Hepatocyte (in vitro differentiated cells): ENCODE data around the gene RAP1GAP. TPM values are rescaled to one million over a fixed set of nuclear protein-coding genes. Genes with fewer than 3 reads are reported as not detected.

Source experiments
- DNase-seq: peaks from one replicate; pipeline ENCODE4 v3.0.0-alpha.2; 2016; ENCODE audit warnings: low spot score
- H2AFZ ChIP-seq: fragments of 200-600 bp; sonication (generic); 2 replicates; pipeline ENCODE4 v1.6.0; 2016; ENCODE audit warnings: antibody characterized with exemption, mild to moderate bottlenecking
- H3K27ac ChIP-seq: fragments of 200-600 bp; sonication (generic); 2 replicates; pipeline ENCODE4 v1.5.1; 2016; ENCODE audit warnings: mild to moderate bottlenecking
- H3K27me3 ChIP-seq: fragments of 200-600 bp; sonication (generic); 2 replicates; pipeline ENCODE4 v1.6.1; 2016
- H3K36me3 ChIP-seq: fragments of 200-600 bp; sonication (generic); replicated peaks from 2 replicates; pipeline ENCODE4 v1.5.1; 2016; ENCODE audit warnings: low read depth; ENCODE audit not compliant: insufficient read depth
- H3K4me1 ChIP-seq: fragments of 200-600 bp; sonication (generic); 2 replicates; pipeline ENCODE4 v1.5.1; 2016; ENCODE audit warnings: mild to moderate bottlenecking, moderate library complexity; ENCODE audit not compliant: insufficient read depth
- H3K4me2 ChIP-seq: fragments of 200-600 bp; sonication (generic); 2 replicates; pipeline ENCODE4 v1.6.0; 2016
- H3K4me3 ChIP-seq: fragments of 200-600 bp; sonication (generic); 2 replicates; pipeline ENCODE4 v1.5.1; 2016; ENCODE audit warnings: mild to moderate bottlenecking
- H3K79me2 ChIP-seq: fragments of 200-600 bp; sonication (generic); 2 replicates; pipeline ENCODE4 v1.6.0; 2017; ENCODE audit warnings: mild to moderate bottlenecking
- H3K9me2 ChIP-seq: fragments of 200-600 bp; sonication (generic); replicated peaks from 2 replicates; pipeline ENCODE4 v1.6.0; 2017; ENCODE audit warnings: mild to moderate bottlenecking; ENCODE audit not compliant: insufficient read depth
- H3K9me3 ChIP-seq: fragments of 200-600 bp; sonication (generic); 2 replicates; pipeline ENCODE4 v1.5.1; 2016; ENCODE audit warnings: low read depth, mild to moderate bottlenecking
- H4K20me1 ChIP-seq: fragments of 200-600 bp; sonication (generic); 2 replicates; pipeline ENCODE4 v1.6.0; 2016; ENCODE audit warnings: mild to moderate bottlenecking; ENCODE audit not compliant: insufficient read depth, poor library complexity, severe bottlenecking
- CTCF ChIP-seq: fragments of 200-600 bp; sonication (generic); IDR thresholded peaks from 2 replicates; pipeline ENCODE4 v1.5.1; 2016; ENCODE audit warnings: antibody characterized with exemption, mild to moderate bottlenecking; ENCODE audit not compliant: poor library complexity
- EZH2 ChIP-seq: fragments of 200-600 bp; sonication (generic); IDR thresholded peaks from 2 replicates; pipeline ENCODE4 v1.6.1; 2016; ENCODE audit warnings: antibody characterized with exemption, mild to moderate bottlenecking, borderline replicate concordance
- EZH2phosphoT487 ChIP-seq: fragments of 200-600 bp; sonication (generic); IDR thresholded peaks from one replicate; pipeline ENCODE4 v1.6.1; 2018; ENCODE audit warnings: antibody characterized with exemption, mild to moderate bottlenecking, low read depth, moderate library complexity; ENCODE audit not compliant: unreplicated experiment, severe bottlenecking
- WGBS: methylation state at CpG from one replicate; pipeline ENCODE4 v1.1.6; 2016; ENCODE audit warnings: low lambda C conversion rate; ENCODE audit errors: missing lambda C conversion rate; 5-methylcytosine and 5-hydroxymethylcytosine counted together
- polyA plus RNA-seq: library from polyadenylated mRNA; unstranded; fragments of >200 nt; fragmentation: Nextera tagmentation; extraction: Ambion mirVana; gene quantifications from 2 replicates; pipeline ENCODE4 v1.2.1, GENCODE V29; 2016
- total RNA-seq: library from RNA; depleted of rRNA; stranded (reverse); fragments of >200 nt; gene quantifications from 2 replicates; pipeline ENCODE4 v1.2.3, GENCODE V29; 2014

Gene RAP1GAP
- total and polyA plus RNA-seq, 2 experiments from 2014 or later, result 12.3 to 18.0 TPM

DNA sequence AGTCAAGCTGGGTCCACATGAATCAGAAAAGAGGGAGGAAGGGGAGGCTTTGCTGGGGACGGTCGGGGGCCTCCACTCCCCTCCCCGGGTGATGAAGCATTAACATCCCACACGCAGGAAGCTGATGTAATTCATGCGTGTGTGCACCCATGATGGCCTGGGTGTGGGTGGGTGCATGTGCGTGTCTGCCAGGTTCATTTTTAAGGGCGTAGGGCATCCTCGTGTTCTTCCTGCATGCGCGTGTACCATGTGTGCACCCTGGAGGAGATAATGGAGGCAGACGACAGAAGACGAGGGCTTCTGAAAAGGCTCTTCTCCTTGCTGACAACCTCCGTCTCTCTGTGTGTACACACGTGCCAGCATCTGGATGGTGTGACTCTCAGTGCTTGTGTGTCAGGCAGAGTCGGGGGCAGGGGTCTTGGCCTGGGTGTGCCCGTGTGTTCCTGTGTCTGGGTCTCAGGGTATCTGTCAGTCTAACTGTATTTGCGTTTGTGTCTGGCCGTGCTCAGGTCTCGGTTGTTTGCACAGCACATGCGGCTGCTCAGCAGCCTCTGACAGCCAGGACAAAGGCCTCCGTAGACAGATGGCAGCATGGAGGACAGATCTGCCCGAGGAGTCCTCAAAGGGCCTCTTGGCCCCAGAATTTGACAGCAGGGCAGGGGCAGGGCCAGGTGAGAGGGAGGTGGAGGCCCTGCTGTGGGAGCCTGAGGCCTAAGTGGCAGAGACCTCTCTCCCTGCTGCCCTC is 2.4 kb downstream of the RAP1GAP start:
- WGBS, result 65% methylated on average over 22 of the region's 22 CpGs
- H3K27me3 ChIP-seq, result no peaks in the 10 kb centered on the region
- no peak overlapping the region for H3K4me3 ChIP-seq
- no peaks in the 10 kb centered on the region for H3K79me2 ChIP-seq
- H3K4me2 ChIP-seq, result no peak overlapping the region
- no peak overlapping the region for H3K27ac ChIP-seq
- H3K9me3 ChIP-seq, result no peaks in the 10 kb centered on the region
- no peak for DNase-seq
- no peaks in the 10 kb centered on the region for H3K36me3 ChIP-seq
- no peak for TF ChIP-seq EZH2
- no peaks in the 10 kb centered on the region for H4K20me1 ChIP-seq
- H2AFZ ChIP-seq, result no peak overlapping the region
- no peaks in the 10 kb centered on the region for H3K9me2 ChIP-seq
- H3K4me1 ChIP-seq, result peaks cover 18% of the 10 kb centered on the region

DNA sequence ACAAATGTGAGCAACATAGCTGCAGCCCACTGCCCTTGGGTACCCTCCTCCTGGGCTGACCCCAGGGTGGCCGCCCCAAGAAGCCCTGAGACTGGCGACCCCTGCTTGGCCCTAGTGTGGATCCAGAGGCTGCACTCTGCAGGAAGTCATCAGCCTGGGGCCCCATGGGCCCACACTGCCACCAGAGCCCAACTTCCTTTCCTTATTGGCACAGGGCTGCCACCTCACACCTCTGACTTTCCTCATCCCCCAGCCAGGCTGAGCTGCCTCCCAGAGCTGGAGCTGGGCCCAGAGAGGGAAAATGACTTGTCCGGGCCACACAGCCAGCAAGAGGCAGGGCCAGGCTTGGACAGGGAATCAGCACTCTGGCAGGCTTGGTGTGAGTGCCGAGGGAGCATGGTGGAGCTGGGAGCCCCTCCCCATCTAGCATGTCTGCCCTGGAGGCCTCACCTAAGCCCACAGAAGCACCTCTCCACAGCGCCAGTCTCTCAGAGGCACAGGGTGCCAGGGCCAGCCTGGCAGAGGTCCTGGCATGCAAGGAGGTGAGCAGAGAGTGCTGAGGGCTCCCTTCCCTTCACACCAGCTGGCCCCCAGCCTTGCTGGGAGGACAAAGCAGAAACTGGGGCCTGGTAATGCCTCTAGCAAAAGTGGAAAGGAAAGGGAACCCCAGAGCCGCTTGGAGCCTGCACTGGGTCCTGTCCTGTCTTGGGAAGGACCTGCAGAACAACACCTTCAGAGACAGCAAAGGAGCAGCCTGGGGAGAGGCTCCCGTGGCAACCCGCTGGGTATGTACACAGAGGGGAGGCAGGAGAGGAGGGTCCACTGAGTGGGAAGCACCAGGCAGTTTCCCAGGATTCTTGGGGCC is 3.2 kb downstream of the RAP1GAP start:
- H2AFZ ChIP-seq, result no peak overlapping the region
- no peaks in the 10 kb centered on the region for H3K36me3 ChIP-seq
- H4K20me1 ChIP-seq, result no peaks in the 10 kb centered on the region
- WGBS, result 76% methylated on average over 8 of the region's 8 CpGs
- H3K4me1 ChIP-seq, result peaks cover 18% of the 10 kb centered on the region
- H3K27me3 ChIP-seq, result peaks cover 3% of the 10 kb centered on the region
- H3K79me2 ChIP-seq, result no peaks in the 10 kb centered on the region
- no peak overlapping the region for H3K27ac ChIP-seq
- no peaks in the 10 kb centered on the region for H3K9me2 ChIP-seq
- no peak for TF ChIP-seq EZH2
- TF ChIP-seq EZH2phosphoT487, result no peak
- TF ChIP-seq CTCF, result no peak
- no peak overlapping the region for H3K4me3 ChIP-seq
- H3K9me3 ChIP-seq, result no peaks in the 10 kb centered on the region
- H3K4me2 ChIP-seq, result no peak overlapping the region
- DNase-seq, result no peak

DNA sequence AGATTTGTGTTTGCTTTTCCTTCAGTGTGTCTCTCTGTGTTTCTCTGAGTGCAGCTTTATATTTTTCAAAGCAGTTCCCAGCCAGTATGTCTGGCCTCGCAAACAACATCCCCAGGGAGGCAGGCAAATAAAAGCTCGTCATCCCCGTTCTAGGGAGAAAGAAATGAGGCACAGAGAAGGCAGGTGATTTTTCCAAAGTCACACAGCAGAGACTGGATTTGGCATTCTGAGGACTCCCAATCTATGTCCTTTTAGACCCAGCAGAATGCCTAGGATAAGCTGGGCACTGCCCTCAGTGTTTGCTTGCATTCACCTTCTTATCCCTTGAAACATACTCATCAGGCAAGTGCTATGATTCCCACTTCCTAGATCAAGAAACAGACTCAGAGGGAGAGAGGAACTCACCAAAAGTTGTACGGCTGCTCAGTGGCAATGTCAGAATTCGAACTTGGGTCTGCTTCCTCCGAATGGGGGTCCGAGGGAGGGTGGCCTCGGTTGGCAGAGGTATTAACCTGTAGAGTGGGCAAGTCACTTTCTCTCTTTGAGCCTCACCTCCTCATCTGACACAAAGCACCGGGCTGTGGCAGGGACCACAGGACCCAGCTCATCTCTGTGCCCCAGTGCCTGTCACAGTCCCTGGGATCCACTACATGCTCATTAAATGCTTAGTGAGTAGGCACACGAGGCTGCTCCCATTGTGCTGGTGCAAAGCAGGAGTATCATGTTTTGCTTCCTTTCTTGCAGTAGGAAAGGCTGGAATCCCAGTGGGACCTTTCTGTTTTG is 4.2 kb downstream of the RAP1GAP start:
- no peak overlapping the region for H2AFZ ChIP-seq
- no peaks in the 10 kb centered on the region for H3K9me2 ChIP-seq
- no peaks in the 10 kb centered on the region for H4K20me1 ChIP-seq
- peaks cover 18% of the 10 kb centered on the region for H3K4me1 ChIP-seq
- no peak overlapping the region for H3K27ac ChIP-seq
- H3K9me3 ChIP-seq, result no peaks in the 10 kb centered on the region
- no peak for DNase-seq
- no peak overlapping the region for H3K4me2 ChIP-seq
- H3K27me3 ChIP-seq, result peaks cover 3% of the 10 kb centered on the region
- 83% methylated on average over 10 of the region's 10 CpGs for WGBS
- no peak for TF ChIP-seq EZH2phosphoT487
- no peak for TF ChIP-seq CTCF
- no peak for TF ChIP-seq EZH2
- H3K79me2 ChIP-seq, result no peaks in the 10 kb centered on the region
- no peak overlapping the region for H3K4me3 ChIP-seq
- no peaks in the 10 kb centered on the region for H3K36me3 ChIP-seq
